Activated T-cell treated with anti-CD3 and anti-CD28 coated beads, Interleukin-2, amount 50 U/mL, for 24 hours (primary cell): ENCODE measurements around the gene ABCC3.

Source experiments
- DNase-seq: peaks from one replicate; pipeline ENCODE4 v3.0.0-alpha.2; 2020
- H3K27ac Mint-ChIP-seq: 2 replicates; pipeline ENCODE4 v1.8.0; 2020; ENCODE audit warnings: mild to moderate bottlenecking, mixed read lengths
- H3K27me3 Mint-ChIP-seq: 2 replicates; pipeline ENCODE4 v1.8.0; 2020; ENCODE audit warnings: mixed read lengths
- H3K36me3 Mint-ChIP-seq: 2 replicates; pipeline ENCODE4 v1.8.0; 2020; ENCODE audit warnings: low read depth, mixed read lengths
- H3K4me1 Mint-ChIP-seq: 2 replicates; pipeline ENCODE4 v1.8.0; 2020; ENCODE audit warnings: low read depth, mixed read lengths
- H3K4me3 Mint-ChIP-seq: 2 replicates; pipeline ENCODE4 v1.8.0; 2020; ENCODE audit warnings: mild to moderate bottlenecking, moderate library complexity, mixed read lengths
- H3K9me3 Mint-ChIP-seq: 2 replicates; pipeline ENCODE4 v1.8.0; 2020; ENCODE audit warnings: mixed read lengths

ABCC3 gene, protein sequence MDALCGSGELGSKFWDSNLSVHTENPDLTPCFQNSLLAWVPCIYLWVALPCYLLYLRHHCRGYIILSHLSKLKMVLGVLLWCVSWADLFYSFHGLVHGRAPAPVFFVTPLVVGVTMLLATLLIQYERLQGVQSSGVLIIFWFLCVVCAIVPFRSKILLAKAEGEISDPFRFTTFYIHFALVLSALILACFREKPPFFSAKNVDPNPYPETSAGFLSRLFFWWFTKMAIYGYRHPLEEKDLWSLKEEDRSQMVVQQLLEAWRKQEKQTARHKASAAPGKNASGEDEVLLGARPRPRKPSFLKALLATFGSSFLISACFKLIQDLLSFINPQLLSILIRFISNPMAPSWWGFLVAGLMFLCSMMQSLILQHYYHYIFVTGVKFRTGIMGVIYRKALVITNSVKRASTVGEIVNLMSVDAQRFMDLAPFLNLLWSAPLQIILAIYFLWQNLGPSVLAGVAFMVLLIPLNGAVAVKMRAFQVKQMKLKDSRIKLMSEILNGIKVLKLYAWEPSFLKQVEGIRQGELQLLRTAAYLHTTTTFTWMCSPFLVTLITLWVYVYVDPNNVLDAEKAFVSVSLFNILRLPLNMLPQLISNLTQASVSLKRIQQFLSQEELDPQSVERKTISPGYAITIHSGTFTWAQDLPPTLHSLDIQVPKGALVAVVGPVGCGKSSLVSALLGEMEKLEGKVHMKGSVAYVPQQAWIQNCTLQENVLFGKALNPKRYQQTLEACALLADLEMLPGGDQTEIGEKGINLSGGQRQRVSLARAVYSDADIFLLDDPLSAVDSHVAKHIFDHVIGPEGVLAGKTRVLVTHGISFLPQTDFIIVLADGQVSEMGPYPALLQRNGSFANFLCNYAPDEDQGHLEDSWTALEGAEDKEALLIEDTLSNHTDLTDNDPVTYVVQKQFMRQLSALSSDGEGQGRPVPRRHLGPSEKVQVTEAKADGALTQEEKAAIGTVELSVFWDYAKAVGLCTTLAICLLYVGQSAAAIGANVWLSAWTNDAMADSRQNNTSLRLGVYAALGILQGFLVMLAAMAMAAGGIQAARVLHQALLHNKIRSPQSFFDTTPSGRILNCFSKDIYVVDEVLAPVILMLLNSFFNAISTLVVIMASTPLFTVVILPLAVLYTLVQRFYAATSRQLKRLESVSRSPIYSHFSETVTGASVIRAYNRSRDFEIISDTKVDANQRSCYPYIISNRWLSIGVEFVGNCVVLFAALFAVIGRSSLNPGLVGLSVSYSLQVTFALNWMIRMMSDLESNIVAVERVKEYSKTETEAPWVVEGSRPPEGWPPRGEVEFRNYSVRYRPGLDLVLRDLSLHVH (N-terminal part only)

DNA sequence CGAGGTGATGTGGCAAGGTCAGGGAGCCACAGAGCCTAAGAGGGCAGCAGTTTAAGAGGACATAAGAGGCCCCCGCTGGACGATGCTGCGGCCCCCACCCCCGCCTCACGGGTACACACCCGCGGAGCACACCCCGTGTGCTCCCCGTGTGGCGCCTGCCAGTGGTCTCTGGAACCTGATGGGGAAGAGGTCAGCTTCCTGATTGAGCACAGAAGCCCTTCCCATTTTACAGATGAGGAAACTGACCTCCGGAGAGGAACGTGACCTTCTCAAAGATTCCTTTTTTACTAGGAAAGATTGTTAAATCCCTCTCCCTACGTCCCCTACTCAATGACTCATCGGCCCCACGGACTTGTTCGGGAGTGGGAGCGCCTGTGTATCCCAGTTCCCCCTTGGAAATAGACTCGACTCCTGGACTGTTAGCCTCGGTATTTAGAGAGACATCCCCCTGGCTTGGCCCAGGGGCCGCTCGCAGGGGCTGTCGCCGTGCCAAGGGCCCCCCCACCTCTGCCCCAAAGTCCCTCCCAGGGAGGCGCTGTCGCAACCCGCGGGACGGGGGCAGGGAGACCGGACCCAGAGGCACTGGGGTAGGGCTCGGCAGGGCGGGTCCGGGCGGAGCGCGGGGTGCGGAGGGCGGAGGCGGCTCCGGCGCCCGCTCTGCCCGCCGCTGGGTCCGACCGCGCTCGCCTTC, at the start of gene ABCC3:
Gene ABCC3, plus strand, starts transcription at position 658 of the 691 bp plus-strand sequence. CDS start 56 bp downstream, outside the sequence.
- no peaks in the 10 kb centered on the region for H3K4me1 Mint-ChIP-seq
- no peaks in the 10 kb centered on the region for H3K9me3 Mint-ChIP-seq
- H3K36me3 Mint-ChIP-seq = no peaks in the 10 kb centered on the region
- no peak within 1 kb of the TSS for H3K4me3 Mint-ChIP-seq
- no peak for DNase-seq
- H3K27me3 Mint-ChIP-seq = peaks cover 92% of the 10 kb centered on the region
- no peak within 1 kb of the TSS for H3K27ac Mint-ChIP-seq

DNA sequence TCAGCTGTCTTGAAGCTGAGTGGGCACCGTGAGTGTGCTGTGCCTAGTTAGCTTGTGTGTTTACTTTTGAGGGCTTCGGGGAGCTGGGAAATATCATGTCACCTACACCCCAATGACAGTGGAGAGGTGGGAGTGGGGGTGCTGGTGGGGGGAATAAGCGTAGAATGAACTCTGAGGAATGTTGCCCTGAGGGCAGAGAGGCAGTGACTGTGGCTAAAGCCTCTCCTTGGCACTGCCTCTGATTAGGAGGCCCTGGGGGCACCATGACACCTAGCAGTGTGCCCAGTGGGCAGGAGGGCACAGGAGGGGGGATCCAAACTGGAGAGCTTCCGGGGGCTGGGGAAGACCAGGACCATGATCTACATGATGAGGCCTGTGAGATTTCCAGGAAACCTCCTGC, 49.3 kb upstream of the ABCC3 start:
- no peak overlapping the region for H3K27ac Mint-ChIP-seq
- H3K36me3 Mint-ChIP-seq = no peaks in the 10 kb centered on the region
- peaks cover 5% of the 10 kb centered on the region for H3K27me3 Mint-ChIP-seq
- no peaks in the 10 kb centered on the region for H3K4me1 Mint-ChIP-seq
- H3K4me3 Mint-ChIP-seq = no peak overlapping the region
- H3K9me3 Mint-ChIP-seq = no peaks in the 10 kb centered on the region
- DNase-seq = no peak

DNA sequence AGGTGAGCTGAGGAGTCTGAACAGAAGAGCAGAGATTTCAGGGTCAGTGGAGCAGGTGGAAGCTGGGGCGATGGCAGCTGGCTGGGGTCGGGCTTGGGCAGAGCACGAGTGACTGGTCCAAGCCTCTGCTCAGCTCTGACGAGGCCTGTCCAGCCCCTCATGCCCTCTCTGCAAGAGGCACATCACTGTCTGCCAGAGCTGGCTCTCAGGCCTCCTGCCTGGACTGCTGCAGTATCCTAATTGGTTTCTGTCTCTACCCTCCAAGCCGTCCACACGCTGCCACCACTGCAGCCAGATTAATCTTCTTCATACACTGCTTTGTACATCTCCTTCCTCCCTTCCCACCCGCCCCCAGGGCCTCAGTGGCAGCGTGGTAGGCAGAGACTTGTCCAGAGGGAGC, 48.8 kb upstream of the ABCC3 start:
- Mint-ChIP-seq H3K9me3 (no peaks in the 10 kb centered on the region), H3K27me3 (peaks cover 3% of the 10 kb centered on the region), H3K4me1 (no peaks in the 10 kb centered on the region), H3K27ac (no peak overlapping the region), H3K4me3 (no peak overlapping the region), H3K36me3 (no peaks in the 10 kb centered on the region)
- no peak for DNase-seq

DNA sequence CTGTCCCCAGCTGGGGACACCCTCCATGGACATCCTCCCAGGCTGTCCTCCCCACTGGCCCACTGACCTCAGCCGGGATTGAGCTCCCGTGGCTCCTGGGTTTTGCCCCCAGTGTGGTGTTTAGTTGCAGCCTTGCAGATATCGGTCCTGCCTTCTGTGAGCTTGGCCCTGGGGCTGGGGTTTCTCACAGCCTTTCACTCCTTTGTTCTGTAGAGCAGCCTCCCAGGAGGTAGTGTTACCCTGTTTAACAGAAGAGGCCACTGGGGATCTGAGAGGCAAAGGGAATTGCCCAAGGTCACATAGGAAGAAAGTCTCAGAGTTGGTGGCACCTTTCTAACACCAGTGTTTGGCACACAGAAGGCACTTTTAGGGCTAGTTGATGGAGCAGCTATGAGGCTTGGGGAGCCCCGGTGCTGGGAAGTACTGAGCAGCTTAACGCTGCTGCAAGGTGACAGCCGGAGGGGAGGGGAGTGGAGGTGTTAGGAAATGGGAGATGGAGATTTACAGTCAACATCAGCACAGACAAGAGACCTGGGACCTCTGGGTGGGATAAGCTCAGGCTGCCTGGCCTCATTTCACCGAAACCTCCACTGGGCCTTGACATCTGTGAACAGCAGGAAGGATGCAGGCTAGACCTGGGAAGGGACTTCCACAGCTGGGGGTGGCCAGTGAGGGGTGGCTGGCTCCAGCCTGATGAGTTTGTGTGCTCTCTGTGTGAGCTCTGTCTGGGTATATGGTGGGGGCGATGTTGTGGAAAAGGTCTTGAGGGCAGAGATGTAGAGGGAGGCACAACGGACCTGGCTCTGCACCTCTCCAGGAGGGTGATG, 48.0 kb upstream of the ABCC3 start:
- Mint-ChIP-seq H3K27ac (no peak overlapping the region), H3K27me3 (no peaks in the 10 kb centered on the region), H3K36me3 (no peaks in the 10 kb centered on the region), H3K9me3 (no peaks in the 10 kb centered on the region), H3K4me1 (no peaks in the 10 kb centered on the region), H3K4me3 (no peak overlapping the region)
- no peak for DNase-seq

DNA sequence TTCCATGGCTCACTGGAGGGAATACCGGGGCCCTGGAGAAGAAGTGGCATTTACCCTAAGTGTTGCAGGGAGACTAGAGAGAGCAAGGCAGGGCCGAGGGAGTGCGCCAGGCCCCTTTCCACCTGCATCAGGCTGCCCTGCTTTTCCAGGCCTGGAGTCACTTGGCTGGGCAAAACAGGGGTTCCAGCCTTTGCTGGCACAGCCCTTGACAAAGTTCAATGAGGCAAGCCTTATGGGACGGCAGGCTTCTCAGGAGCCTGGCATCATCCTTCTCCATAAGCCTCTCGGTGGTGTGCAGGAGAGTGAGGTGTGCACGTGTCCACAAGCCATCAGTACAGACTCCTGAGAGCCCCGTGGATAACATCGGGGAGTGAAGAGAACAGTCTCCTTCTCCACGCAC, 47.1 kb upstream of the ABCC3 start:
- no peak overlapping the region for H3K27ac Mint-ChIP-seq
- no peak for DNase-seq
- no peak overlapping the region for H3K4me3 Mint-ChIP-seq
- no peaks in the 10 kb centered on the region for H3K4me1 Mint-ChIP-seq
- H3K36me3 Mint-ChIP-seq = no peaks in the 10 kb centered on the region
- H3K9me3 Mint-ChIP-seq = no peaks in the 10 kb centered on the region
- H3K27me3 Mint-ChIP-seq = no peaks in the 10 kb centered on the region

DNA sequence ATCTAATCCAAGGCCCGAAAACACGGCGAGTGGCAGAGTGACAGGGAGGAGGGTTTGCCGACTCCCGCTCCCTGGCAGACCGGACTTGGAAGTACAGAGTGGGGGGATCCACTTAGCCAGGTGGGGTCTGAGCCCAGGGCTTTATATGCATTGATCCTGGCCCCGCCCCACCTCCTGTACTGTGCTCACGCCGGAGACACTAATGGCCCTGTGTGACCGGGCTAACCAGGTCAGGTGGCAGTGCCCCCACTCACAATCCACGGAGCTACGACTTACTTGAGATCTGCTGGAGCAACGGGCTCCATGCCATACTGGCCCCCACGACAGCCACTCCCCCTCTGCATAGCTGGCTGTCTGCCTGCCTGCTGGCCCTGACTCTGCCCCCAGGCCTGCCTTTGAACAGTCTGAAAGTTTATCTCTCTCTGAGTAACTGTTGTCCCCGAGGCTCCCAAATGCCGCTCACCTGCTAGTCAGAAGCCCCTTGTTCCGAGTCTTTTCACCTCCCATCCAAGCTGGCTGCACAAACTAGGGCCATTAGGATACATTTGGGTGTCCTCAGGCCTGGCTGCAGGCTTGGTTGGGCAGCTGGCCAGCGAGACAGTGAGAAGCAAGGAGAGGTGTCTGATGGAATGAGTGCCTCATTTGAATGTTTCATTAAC, 46.2 kb upstream of the ABCC3 start:
- Mint-ChIP-seq H3K27me3 (no peaks in the 10 kb centered on the region), H3K27ac (no peak overlapping the region), H3K4me1 (no peaks in the 10 kb centered on the region), H3K9me3 (no peaks in the 10 kb centered on the region), H3K4me3 (no peak overlapping the region), H3K36me3 (no peaks in the 10 kb centered on the region)
- no peak for DNase-seq

DNA sequence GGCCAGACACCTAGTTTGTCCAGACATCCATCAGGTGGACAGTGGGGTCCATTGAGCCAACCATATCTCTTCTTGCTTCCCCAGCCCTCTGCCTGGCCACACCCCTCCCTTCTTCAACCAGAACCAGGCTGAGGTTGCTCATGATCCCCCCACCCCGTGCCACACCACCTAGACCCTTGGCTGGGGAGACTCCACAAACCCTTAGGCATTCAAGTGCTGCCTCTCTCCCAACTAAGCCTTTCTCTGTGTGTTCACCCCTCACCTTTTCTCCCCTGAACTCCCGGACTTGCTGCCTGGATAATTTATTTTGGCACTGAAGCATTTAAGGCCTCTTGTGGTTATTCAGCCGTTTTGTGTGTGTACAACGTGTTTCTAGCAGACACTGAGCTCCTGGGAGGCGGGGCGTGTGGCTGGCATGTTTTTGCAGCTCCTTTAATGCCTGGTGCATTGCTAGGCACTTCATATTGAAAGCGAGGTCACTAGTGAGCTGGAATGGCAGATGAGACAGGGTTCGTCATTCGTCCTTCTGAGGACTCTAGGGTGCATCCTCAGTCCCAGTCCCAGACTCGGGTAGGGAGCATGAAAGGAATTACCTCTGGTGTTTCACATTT, 45.5 kb upstream of the ABCC3 start:
- no peak for DNase-seq
- no peaks in the 10 kb centered on the region for H3K9me3 Mint-ChIP-seq
- H3K4me3 Mint-ChIP-seq = no peak overlapping the region
- H3K4me1 Mint-ChIP-seq = no peaks in the 10 kb centered on the region
- no peaks in the 10 kb centered on the region for H3K36me3 Mint-ChIP-seq
- no peak overlapping the region for H3K27ac Mint-ChIP-seq
- H3K27me3 Mint-ChIP-seq = no peaks in the 10 kb centered on the region

DNA sequence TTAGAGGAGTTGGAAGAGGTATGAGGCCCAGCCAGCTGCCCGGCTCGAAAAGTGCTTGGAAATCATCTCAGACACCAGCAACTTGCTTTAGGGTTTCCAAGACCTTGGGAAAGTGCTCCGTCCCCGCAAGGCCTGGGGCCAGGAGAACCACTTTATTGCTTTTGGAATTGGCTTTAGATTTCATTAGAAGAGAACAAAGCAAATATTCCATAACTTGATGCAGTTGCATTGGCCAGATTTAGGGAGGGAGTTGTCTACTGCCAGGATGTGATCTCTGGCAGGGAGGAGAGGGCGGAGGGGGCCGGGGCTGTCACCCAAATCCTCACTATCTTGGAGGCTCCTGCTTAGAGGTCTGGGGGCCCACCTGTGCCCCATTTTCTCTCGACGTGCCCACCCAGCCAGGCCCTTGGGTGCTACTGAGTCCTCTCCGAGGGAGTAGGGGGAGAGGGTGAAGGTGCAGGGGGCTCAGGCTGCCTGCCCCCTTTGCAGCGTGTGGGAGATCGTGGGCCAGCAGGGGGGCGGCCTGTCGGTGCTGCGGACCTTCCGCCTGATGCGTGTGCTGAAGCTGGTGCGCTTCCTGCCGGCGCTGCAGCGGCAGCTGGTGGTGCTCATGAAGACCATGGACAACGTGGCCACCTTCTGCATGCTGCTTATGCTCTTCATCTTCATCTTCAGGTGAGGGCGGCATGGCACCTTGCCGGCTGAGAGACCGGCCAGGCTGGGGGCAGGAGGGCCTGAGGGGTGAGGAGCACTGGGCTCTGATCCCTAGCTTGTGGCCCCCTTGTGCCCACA, 43.5 kb upstream of the ABCC3 start:
- no peak for DNase-seq
- no peaks in the 10 kb centered on the region for H3K4me1 Mint-ChIP-seq
- no peaks in the 10 kb centered on the region for H3K27me3 Mint-ChIP-seq
- no peak overlapping the region for H3K27ac Mint-ChIP-seq
- no peak overlapping the region for H3K4me3 Mint-ChIP-seq
- H3K36me3 Mint-ChIP-seq = no peaks in the 10 kb centered on the region
- no peaks in the 10 kb centered on the region for H3K9me3 Mint-ChIP-seq

DNA sequence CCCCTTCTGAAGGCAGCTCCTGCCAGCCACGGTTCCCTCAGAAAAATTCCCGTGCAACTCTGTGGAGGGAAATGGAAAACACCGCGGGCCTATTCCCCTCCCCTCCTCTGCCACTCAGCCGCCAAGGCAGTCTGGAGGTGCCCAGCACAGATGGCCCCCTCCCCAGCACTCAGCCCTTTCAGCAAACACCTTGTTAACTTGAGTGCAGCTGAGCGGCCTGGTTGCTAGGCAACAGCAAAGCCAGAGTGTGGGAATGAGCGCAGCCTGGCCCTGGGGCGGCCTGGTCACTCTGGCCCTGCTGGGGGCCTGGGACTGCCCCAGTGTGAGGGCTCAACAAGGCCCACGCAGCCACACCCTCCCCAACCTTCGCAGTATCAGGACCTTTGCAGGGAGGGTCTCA, 41.4 kb upstream of the ABCC3 start:
- H3K4me1 Mint-ChIP-seq = no peaks in the 10 kb centered on the region
- H3K27me3 Mint-ChIP-seq = no peaks in the 10 kb centered on the region
- no peaks in the 10 kb centered on the region for H3K9me3 Mint-ChIP-seq
- no peaks in the 10 kb centered on the region for H3K36me3 Mint-ChIP-seq
- no peak overlapping the region for H3K4me3 Mint-ChIP-seq
- H3K27ac Mint-ChIP-seq = no peak overlapping the region
- DNase-seq = no peak

DNA sequence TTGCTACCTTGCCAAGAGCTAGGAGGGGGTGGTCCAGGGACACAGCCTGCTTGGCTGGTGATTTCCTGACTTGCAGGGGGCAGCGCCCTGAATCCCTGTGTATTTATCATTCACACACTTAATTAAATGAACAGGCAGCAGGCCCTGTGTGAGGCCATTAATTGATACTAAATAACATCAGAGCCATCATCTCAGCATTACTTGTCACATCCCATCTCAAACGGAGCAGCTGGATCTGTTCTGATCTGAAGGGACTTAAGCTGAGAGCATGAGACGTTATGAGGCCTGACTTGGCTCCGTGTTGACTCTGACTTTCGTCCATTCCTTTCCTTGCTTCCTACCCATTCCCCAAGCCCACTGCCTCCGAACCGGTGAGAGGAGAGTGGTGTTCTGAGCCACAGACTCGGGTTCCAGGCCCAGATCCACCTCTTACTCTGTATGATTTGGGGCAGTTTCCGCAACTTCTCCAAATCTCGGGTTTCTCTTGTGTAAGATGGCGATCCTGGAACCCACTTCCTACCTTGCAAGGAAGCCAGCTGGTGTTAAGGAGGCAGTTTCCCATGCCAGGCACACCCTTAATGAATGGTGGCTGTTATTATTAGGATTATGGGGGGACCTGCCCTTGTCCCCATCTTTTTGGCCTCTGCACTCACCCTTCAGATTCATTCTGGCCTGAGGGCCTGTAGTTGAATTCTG, 40.4 kb upstream of the ABCC3 start:
- Mint-ChIP-seq H3K27me3 (no peaks in the 10 kb centered on the region), H3K36me3 (no peaks in the 10 kb centered on the region), H3K9me3 (no peaks in the 10 kb centered on the region), H3K4me3 (no peak overlapping the region), H3K4me1 (no peaks in the 10 kb centered on the region), H3K27ac (no peak overlapping the region)
- DNase-seq = no peak

DNA sequence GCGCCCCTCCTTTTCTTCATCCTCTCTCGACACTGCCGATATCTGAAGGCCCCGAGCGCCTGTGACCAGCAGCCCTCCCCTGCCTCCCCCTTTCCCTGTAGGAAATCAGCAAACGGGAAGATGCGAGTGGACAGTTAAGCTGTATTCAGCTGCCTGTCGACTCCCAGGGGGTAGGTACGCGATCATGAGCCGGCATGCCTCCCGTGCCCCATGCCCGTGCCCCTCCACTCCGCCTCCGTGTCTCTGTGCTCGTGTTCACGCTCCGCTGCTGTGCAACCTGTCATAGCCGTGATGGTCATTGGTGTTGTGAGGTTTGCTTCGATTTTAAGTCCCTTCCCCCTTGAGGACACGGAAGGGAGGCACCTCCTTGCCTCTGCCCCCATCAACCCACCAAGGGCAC, 39.8 kb upstream of the ABCC3 start:
- H3K27ac Mint-ChIP-seq = no peak overlapping the region
- no peak for DNase-seq

More for the DNA sequence above, 39.8 kb upstream of the ABCC3 start:
- Mint-ChIP-seq H3K4me1 (no peaks in the 10 kb centered on the region), H3K27me3 (no peaks in the 10 kb centered on the region), H3K36me3 (no peaks in the 10 kb centered on the region), H3K9me3 (no peaks in the 10 kb centered on the region), H3K4me3 (no peak overlapping the region)
